Activated CD8-positive, alpha-beta memory T cell treated with anti-CD3 and anti-CD28 coated beads, Interleukin-2, amount 50 U/mL, for 1 hour (primary cell): ENCODE data around the gene IRF8.
"Not testable (repeated sequence)": the region's sequence is repeated elsewhere in the genome, so short reads cannot be mapped to it uniquely, and the experiment has no call there.

Source experiments
- DNase-seq: peaks from one replicate; pipeline ENCODE4 v3.0.0-alpha.2; 2020; ENCODE audit errors: extremely low read depth

The IRF8 gene

GRCh38 chr16:85892760-85893159, 6.2 kb upstream of the IRF8 start:
- no peak for DNase-seq

- no peak for DNase-seq
These were observed 4.7 kb upstream of the IRF8 start for GRCh38 chr16:85894266-85894665.

- DNase-seq, result no peak
These were observed 1.6 kb upstream of the IRF8 start for GRCh38 chr16:85897382-85897781.

- DNase-seq, result no peak
These were observed 482 bp downstream of the IRF8 start for GRCh38 chr16:85899444-85899843.

GRCh38 chr16:85900027-85900792, 1.2 kb downstream of the IRF8 start:
- no peak for DNase-seq

- DNase-seq, result no peak
These were observed 2.1 kb downstream of the IRF8 start for GRCh38 chr16:85901110-85901509.

GRCh38 chr16:85901773-85902365, 2.9 kb downstream of the IRF8 start:
- no peak for DNase-seq

GRCh38 chr16:85902366-85903155, 3.6 kb downstream of the IRF8 start:
- DNase-seq, result peak; percentile 47

GRCh38 chr16:85903559-85903958, 4.6 kb downstream of the IRF8 start:
- no peak for DNase-seq

- DNase-seq, result no peak
These were observed 6.4 kb downstream of the IRF8 start for GRCh38 chr16:85905110-85906095.

- no peak for DNase-seq
These were observed 7.4 kb downstream of the IRF8 start for GRCh38 chr16:85906349-85906748.

GRCh38 chr16:85907231-85907630, 8.3 kb downstream of the IRF8 start:
- not testable (repeated sequence) for DNase-seq

- no peak for DNase-seq
These were observed 9.5 kb downstream of the IRF8 start for GRCh38 chr16:85908444-85908843.

GRCh38 chr16:85908889-85909589, 10.1 kb downstream of the IRF8 start:
- no peak for DNase-seq

GRCh38 chr16:85909932-85910853, 11.2 kb downstream of the IRF8 start:
- DNase-seq, result no peak

GRCh38 chr16:85910854-85911247, 11.9 kb downstream of the IRF8 start:
- DNase-seq, result no peak

- no peak for DNase-seq
These were observed 12.4 kb downstream of the IRF8 start for GRCh38 chr16:85911251-85911930.

- DNase-seq, result no peak
These were observed 13.4 kb downstream of the IRF8 start for GRCh38 chr16:85912211-85912974.
